Measurements from ENCODE around the gene UNKL. TPM values are rescaled to one million over a fixed set of nuclear protein-coding genes. Genes with fewer than 3 reads are reported as not detected.

The UNKL gene
- total RNA-seq, 1 donor from 2014 or later = 30.7 TPM

- H3K27me3 Mint-ChIP-seq (ENCODE audit: unreplicated experiment) = peaks cover 5% of the 10 kb centered on the region
- no peak overlapping the region for H3K4me3 Mint-ChIP-seq (ENCODE audit: unreplicated experiment)
- H3K36me3 Mint-ChIP-seq (ENCODE audit: unreplicated experiment) = no peaks in the 10 kb centered on the region
- peaks cover 9% of the 10 kb centered on the region for H3K9me3 Mint-ChIP-seq (ENCODE audit: unreplicated experiment)
- no peak for TF ChIP-seq CTCF (IDR thresholded peaks at IDR 0.05; ENCODE audit: partially characterized antibody, unreplicated experiment)
- DNase-seq = no peak
- no peaks in the 10 kb centered on the region for H3K4me1 Mint-ChIP-seq (ENCODE audit: low read depth, unreplicated experiment)
- no peak overlapping the region for H3K27ac Mint-ChIP-seq (ENCODE audit: unreplicated experiment)
Measured at GRCh38 chr16:1323296-1324239, 90.9 kb downstream of the UNKL start.

GRCh38 chr16:1322407-1322806, 92.1 kb downstream of the UNKL start:
- no peak for TF ChIP-seq CTCF (IDR thresholded peaks at IDR 0.05; ENCODE audit: partially characterized antibody, unreplicated experiment)
- Mint-ChIP-seq H3K9me3 (ENCODE audit: unreplicated experiment) (peaks cover 10% of the 10 kb centered on the region), H3K27ac (ENCODE audit: unreplicated experiment) (no peak overlapping the region), H3K36me3 (ENCODE audit: unreplicated experiment) (no peaks in the 10 kb centered on the region), H3K27me3 (ENCODE audit: unreplicated experiment) (peaks cover 5% of the 10 kb centered on the region), H3K4me3 (ENCODE audit: unreplicated experiment) (no peak overlapping the region), H3K4me1 (ENCODE audit: low read depth, unreplicated experiment) (no peaks in the 10 kb centered on the region)
- no peak for DNase-seq

GRCh38 chr16:1320658-1321240, 93.8 kb downstream of the UNKL start:
- no peak for DNase-seq
- no peaks in the 10 kb centered on the region for H3K36me3 Mint-ChIP-seq (ENCODE audit: unreplicated experiment)
- H3K27ac Mint-ChIP-seq (ENCODE audit: unreplicated experiment) = no peak overlapping the region
- H3K9me3 Mint-ChIP-seq (ENCODE audit: unreplicated experiment) = peaks cover 8% of the 10 kb centered on the region
- H3K4me3 Mint-ChIP-seq (ENCODE audit: unreplicated experiment) = no peak overlapping the region
- H3K27me3 Mint-ChIP-seq (ENCODE audit: unreplicated experiment) = peaks cover 2% of the 10 kb centered on the region
- no peak for TF ChIP-seq CTCF (IDR thresholded peaks at IDR 0.05; ENCODE audit: partially characterized antibody, unreplicated experiment)
- H3K4me1 Mint-ChIP-seq (ENCODE audit: low read depth, unreplicated experiment) = no peaks in the 10 kb centered on the region

- TF ChIP-seq CTCF (IDR thresholded peaks at IDR 0.05; ENCODE audit: partially characterized antibody, unreplicated experiment) = no peak
- no peak overlapping the region for H3K4me3 Mint-ChIP-seq (ENCODE audit: unreplicated experiment)
- DNase-seq = no peak
- H3K27me3 Mint-ChIP-seq (ENCODE audit: unreplicated experiment) = peaks cover 2% of the 10 kb centered on the region
- peaks cover 9% of the 10 kb centered on the region for H3K9me3 Mint-ChIP-seq (ENCODE audit: unreplicated experiment)
- no peaks in the 10 kb centered on the region for H3K4me1 Mint-ChIP-seq (ENCODE audit: low read depth, unreplicated experiment)
- H3K36me3 Mint-ChIP-seq (ENCODE audit: unreplicated experiment) = no peaks in the 10 kb centered on the region
- no peak overlapping the region for H3K27ac Mint-ChIP-seq (ENCODE audit: unreplicated experiment)
Measured at GRCh38 chr16:1320097-1320496, 94.4 kb downstream of the UNKL start.

GRCh38 chr16:1319041-1319440, 95.5 kb downstream of the UNKL start:
- no peak overlapping the region for H3K4me3 Mint-ChIP-seq (ENCODE audit: unreplicated experiment)
- H3K27me3 Mint-ChIP-seq (ENCODE audit: unreplicated experiment) = peaks cover 2% of the 10 kb centered on the region
- no peaks in the 10 kb centered on the region for H3K4me1 Mint-ChIP-seq (ENCODE audit: low read depth, unreplicated experiment)
- DNase-seq = no peak
- H3K27ac Mint-ChIP-seq (ENCODE audit: unreplicated experiment) = no peak overlapping the region
- H3K9me3 Mint-ChIP-seq (ENCODE audit: unreplicated experiment) = peaks cover 6% of the 10 kb centered on the region
- H3K36me3 Mint-ChIP-seq (ENCODE audit: unreplicated experiment) = no peaks in the 10 kb centered on the region
- TF ChIP-seq CTCF (IDR thresholded peaks at IDR 0.05; ENCODE audit: partially characterized antibody, unreplicated experiment) = no peak
